Erythroblast (primary cell): ENCODE data around the gene PRL.

ENCODE experiments used
- DNase-seq, 2 experiments: peaks; one replicate each; lab custom pipeline; 2025; lab: John Stamatoyannopoulos, UW
- GATA1 ChIP-seq: IDR thresholded peaks from 2 replicates; pipeline ENCODE4 v1.6.1; 2011; ENCODE audit warnings: low read depth, mild to moderate bottlenecking, control low read depth, low read length, moderate library complexity
- POLR2A ChIP-seq: IDR thresholded peaks from 2 replicates; pipeline ENCODE4 v1.6.1; 2011; ENCODE audit warnings: mild to moderate bottlenecking, low read length

PRL gene

DNA sequence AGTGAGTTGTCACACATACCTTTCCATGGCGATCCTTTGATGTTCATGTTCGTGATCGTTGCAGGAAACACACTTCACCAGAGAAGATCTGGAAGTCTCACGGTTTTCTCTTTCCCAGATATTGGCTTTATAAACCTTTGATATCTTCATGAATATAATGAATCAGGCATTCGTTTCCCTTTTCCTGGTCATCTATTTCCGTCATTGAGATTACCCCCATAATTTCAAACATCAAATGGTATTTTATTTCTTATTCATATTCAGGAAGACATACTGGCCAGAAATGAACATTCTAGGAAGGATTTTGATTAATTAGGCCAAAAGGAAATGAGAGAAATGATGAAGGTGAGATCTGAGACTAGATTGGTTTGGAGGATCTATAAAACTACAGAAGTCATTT is at the start of gene PRL:
PRL (minus strand) TSS at position 101 of the 400 bp plus-strand sequence; CDS start at position 47, 54 bp downstream.
- DNase-seq: no peak
- TF ChIP-seq POLR2A (no peak), GATA1 (no peak)

DNA sequence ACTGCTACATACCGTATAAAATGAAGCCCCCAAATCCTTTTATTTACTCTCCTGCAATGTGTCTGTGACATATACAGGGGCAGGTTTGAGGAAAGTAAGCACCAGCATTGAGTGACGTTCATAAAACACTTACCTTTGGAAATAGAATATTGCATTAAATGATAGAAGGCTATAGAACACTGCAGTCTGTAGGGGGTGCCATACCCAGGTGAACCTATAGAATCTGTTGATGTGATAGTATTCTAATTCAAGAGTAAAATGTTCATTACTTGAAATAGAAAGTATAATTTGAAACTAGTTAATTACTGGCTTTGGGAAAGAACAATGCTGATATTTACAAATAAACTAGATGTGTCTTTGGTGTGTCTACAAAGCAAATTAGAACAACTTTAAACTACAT is 47.0 kb upstream of the PRL start:
- no peak for DNase-seq
- no peak for TF ChIP-seq POLR2A
- TF ChIP-seq GATA1: no peak

DNA sequence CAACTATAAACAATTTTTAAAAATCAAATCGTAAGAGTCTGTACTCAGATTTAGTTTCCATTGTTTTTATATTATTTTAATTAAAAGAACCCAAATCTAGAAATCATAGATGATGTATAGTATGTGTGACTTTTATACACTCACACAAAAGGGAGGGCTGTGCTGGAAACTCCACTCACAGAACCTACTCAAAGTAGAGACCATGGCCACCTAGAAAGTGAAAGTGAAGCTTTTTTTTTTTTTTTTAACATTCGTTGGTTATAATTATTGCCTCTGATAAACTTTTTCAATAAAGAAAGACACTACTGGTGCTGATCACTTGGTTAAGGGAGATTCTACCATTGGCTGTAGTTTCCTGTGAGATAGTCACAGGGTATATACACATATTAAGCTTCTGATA is 37.9 kb upstream of the PRL start:
- no peak for TF ChIP-seq GATA1
- no peak for TF ChIP-seq POLR2A

DNA sequence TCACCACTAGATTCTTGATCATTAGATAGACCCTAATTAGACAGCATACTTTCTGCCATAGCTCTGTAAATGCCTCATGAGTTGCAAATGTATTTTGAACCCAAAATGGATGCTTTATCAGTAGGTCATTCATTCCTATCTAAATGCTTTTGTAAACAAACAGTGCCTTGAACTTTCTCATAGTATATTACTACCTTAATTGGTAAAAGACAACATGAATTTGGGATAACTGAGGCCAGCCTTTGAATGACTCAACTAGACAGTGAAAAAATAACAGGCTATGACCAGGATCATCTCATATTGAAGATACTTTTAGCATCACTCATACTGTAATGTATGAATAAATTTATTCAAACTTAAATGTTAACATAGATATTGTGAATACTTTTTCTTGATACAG is 37.0 kb upstream of the PRL start:
- DNase-seq: no peak
- TF ChIP-seq POLR2A (no peak), GATA1 (no peak)

More for the DNA sequence above, 37.9 kb upstream of the PRL start:
- no peak for DNase-seq

DNA sequence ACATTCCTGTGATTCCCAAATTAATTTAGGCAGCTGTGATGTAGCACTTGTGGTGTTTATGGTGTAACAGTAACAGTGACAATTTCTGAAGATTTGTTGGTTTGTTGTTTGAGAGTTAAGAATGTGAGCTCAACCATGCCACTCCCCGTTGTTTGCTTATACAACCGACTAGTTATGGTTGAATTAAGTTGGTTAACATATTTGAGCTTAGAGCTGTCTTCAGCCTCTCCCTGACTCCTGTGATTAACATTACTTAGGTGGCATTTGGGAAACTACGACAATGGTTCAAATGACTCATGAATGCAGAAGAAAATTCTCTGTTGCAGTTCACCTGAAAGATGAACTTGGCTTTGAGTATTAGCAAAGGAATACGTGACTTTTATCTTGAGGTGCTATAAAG is 35.9 kb upstream of the PRL start:
- no peak for DNase-seq
- TF ChIP-seq GATA1 (no peak), POLR2A (no peak)

DNA sequence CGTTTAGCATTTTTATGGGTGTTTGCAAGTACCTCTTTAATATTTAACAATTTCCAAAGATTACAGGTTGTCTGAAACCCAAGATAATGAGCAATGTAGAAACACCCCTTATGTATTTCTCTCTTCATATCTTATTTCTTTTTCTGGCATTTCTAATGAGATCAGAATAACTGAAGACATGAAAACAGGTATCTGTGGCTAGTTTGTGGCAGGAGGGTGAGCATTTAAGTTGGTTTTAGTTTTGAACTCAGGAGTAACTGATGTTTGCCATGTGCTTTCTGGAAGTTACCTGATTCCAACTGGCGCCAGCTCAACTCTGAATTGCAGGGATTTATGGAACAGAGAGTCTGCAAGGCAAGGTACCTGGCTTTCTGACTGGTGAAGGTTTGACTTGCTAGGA is 35.4 kb upstream of the PRL start:
- TF ChIP-seq GATA1 (no peak), POLR2A (no peak)
- DNase-seq: no peak

DNA sequence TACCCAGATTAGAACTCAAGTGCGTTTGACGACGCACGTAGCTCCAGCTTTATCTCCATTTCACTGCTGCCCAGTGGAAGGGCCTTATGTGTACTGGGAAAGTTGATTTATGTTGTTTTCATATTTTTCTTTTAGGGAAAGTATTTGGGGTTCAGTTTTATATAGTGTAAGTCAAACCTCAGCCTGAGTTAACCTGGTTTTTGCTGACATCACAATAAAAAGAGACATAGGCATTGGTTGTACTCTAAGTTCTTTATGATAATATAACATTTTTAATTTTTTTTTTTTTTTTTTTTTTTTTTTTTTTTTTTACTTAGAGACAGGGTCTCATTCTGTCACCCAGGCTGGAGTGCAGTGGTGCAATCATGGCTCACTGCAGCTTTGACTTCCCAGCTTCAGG is 34.1 kb upstream of the PRL start:
- DNase-seq: no peak
- TF ChIP-seq GATA1 (no peak), POLR2A (no peak)

DNA sequence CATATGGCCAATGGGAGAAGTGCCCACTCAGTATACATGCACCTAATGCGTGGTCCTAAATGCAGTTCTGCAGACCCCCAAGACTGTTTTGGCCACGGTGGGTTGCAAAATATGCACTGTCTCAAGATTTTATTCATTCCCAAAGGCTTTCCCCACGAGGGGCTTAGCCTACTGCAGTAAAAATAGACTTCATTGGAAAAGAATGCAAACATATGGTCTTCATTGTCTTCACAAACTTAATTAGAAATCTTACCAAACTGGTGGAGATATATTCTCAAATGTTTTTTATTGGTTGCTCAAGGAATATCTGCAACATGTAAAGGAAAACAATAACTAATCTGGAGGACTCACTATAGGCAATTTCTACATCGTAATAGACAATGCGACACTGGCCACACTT is 31.6 kb upstream of the PRL start:
- no peak for DNase-seq
- no peak for TF ChIP-seq POLR2A
- TF ChIP-seq GATA1: no peak

DNA sequence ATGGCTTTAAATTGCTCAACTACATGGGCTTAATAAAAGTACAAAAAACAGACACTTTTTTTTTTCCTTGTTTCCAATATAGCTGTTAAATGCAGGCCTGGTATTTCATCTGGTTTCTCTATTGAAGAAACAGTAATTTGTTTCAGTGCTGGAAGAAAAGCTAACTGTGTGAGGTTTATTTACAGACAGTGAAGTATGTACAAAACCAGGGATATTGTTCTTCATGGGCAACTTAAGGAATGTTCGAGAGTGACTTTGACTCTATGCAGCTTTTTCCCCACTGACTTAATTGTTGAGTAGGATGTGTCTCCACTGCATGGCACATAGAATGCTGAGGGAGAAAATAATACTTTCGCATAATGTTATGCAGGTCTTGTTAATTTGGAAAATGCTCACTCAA is 31.0 kb upstream of the PRL start:
- no peak for DNase-seq
- no peak for TF ChIP-seq POLR2A
- TF ChIP-seq GATA1: no peak

DNA sequence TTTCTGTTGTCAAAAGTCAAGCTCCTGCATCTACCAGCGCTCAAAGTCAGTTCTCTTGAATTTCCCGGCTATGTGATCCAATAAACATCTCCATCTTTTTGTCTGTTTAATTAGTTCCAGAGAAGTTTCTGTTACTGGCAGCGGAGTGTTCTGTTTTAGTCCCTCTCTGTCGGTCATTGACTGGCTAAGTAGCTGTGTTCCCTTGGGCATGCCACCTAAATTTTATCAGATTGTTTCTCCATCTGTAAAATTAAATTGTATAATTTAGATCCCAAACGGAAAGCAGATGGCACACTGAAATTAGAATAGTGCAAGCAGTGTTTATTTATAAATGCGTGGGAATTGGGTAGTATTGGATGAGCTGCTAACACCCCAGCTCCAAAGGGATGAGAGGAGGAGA is 29.7 kb upstream of the PRL start:
- no peak for TF ChIP-seq POLR2A
- TF ChIP-seq GATA1: no peak
- DNase-seq: no peak

DNA sequence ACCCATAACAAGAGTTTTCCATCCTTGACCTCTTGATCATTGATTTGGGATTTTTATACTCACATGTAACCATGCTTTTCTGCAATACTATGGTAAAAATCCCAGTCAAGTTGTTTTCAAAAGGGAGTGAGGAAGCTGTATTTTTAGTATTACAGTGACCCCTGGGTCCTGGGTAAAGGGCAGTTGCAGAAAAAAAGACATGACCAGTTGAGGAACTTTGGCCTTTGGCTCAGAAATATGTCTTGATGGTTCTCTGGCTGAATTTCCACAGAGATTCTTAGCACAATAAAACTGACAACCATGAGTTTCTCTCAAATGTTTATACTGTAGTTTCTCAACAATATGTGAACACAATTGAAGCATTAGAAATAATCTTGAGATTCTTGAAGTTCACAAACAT is 28.6 kb upstream of the PRL start:
- no peak for DNase-seq
- TF ChIP-seq POLR2A: no peak
- TF ChIP-seq GATA1: no peak

DNA sequence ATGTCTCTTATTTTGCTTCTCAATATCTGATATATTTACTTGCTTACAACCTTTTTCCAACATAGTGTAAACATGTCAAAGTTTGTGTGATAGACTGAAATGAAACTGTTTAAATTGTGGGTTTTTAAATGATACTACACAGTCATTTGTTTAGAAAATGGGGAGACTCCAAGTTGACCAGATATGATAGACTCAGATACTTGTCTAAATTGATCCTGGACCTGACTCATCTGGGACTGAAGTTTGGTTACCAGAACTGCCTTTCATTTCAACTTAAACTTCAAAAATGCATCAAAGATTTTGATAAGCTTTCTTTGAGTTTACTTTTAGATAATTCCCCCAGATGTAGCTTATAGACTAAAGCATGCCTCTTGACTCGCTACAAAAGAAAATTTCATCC is 27.0 kb upstream of the PRL start:
- DNase-seq: no peak
- TF ChIP-seq POLR2A (no peak), GATA1 (no peak)

DNA sequence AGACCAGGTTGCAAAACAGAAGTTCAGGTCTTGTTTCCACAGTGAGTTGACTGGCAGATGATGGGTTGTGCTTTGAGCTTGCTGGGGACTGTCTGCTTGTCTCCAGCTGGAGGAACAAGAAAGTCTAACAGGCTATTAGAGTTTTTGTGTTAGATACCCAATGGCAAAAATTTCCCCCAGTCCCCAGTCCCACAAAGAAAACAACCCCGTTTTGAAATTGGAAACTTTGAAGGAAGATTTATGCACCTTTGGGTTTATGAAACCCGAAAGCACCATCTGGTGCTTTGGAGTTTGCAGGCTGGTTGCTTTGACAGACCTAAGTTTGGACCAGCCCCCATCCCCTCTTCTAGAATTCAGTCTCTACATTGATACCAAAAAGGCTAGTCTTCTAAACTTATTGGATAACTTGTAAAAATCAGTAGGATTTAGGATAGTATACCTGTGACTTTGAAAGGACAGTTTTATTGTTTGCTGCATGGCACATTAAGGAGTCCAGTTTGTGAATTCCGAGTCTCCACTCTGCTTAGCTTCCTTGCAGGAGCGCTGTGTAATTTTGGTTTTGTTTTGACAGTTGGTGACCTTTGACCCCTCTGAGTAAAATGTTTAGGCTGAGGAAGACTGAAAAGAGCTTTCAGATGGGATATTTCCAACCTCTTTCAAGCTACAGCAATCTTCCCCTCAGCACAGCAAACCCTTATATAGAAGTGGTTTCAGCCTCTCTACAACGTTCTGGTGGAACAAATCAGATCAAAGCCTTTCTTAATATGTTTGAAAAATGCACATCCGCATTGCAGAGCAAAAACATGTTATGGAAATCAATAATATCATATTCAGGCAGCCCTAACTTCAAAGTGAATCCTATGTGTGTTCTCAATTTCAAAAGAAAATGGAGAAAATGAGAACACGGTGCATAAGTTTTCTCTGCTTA is 25.5 kb upstream of the PRL start:
- TF ChIP-seq GATA1 (no peak), POLR2A (no peak)
- DNase-seq: no peak

DNA sequence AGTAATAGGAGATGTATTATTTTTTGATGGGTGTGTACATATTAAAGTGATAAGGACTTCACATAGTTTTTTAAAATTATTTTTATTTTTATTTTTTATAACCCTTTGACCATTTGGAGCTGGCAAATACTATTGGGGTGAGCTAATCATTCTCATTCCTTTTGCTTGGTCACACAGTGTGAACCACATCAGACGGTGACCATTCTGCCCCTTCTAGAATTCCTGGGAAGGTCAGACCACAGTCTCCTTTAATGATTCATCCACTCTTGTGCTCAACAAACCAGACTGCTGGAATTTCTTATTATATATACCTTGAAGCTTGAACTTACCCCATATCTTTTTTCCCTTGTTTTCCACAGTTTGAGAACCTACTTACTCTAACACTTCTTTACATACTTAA is 23.9 kb upstream of the PRL start:
- no peak for TF ChIP-seq POLR2A
- no peak for TF ChIP-seq GATA1
- no peak for DNase-seq

DNA sequence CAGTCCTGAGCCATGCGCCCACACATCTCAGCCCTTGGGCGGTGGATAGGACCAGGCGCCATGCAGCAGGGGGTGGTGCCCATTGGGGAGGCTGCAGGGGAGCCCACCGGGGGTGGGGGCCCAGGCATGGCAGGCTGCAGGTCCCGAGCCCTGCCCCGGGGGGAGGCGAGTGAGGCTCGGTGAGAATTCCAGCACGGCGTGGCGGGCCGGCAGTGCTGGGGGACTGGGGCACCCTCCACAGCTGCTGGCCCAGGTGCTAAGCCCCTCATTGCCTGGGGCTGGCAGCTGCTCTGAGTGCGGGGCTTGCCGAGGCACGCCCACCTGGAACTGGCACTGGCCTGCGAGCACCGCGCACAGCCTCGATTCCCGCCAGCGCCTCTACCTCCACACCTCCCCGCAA is 21.6 kb upstream of the PRL start:
- no peak for DNase-seq
- TF ChIP-seq GATA1 (no peak), POLR2A (no peak)

DNA sequence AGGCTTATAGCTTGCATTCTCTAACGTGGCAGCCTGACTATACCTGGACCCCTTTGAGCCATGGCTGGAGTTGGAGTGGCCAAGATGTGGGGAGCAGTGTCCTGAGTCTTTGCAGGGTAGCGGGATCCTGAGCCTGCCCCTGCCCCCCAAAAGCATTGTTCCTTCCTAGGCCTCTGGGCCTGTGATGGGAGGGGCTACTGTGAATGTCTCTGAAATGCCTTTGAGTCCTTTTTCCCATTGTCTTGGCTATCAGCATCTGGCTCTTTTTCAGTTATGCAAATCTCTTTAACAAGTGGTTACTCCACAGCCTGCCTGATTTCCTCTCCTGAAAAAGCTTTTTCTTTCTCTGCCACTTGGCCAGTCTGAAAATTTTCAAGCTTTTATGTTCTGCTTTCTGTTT is 17.0 kb upstream of the PRL start:
- no peak for DNase-seq
- TF ChIP-seq GATA1 (no peak), POLR2A (no peak)
